Psoas muscle (tissue), 8 donors: ENCODE data around the gene DTNB. TPM values are rescaled to one million over a fixed set of nuclear protein-coding genes. Genes with fewer than 3 reads are reported as not detected.
"Not testable (repeated sequence)": the region's sequence is repeated elsewhere in the genome, so short reads cannot be mapped to it uniquely, and the experiment has no call there.

Source experiments
- ATAC-seq, 4 donors: fragments of 200-7000 bp; cut with Tn5 transposase; one replicate each; pipeline ENCODE4 v1.9.1; 2020; ENCODE audit warnings: moderate library complexity in 3 of 4, mild to moderate bottlenecking in 2 of 4
- DNase-seq, 2 donors: peaks; one replicate each; pipeline ENCODE4 v3.0.0-alpha.2; 2020
- H3K27ac ChIP-seq: fragments of 200-600 bp; one replicate; pipeline ENCODE4 v1.8.0; 2022
- H3K27me3 ChIP-seq, 3 donors: fragments of 200-600 bp in 1 of 3; one replicate each; pipeline versions ENCODE4 v1.6.1 to v1.8.0; 2013 to 2022; ENCODE audit warnings: low read length in 2 of 3, mild to moderate bottlenecking in 2 of 3, moderate library complexity in 1 of 3; ENCODE audit not compliant: insufficient read depth in 3 of 3
- H3K36me3 ChIP-seq, 2 donors: fragments of 200-600 bp in 1 of 2; one replicate each; pipeline versions ENCODE4 v1.6.1 to v1.8.0; 2013 to 2022; ENCODE audit warnings: low read depth in 1 of 2, mild to moderate bottlenecking in 1 of 2, moderate library complexity in 1 of 2; ENCODE audit not compliant: insufficient read depth in 1 of 2
- H3K4me1 ChIP-seq: fragments of 200-600 bp; one replicate; pipeline ENCODE4 v1.8.0; 2022
- H3K4me3 ChIP-seq: fragments of 200-600 bp; one replicate; pipeline ENCODE4 v1.8.0; 2022; ENCODE audit warnings: mild to moderate bottlenecking
- H3K9me3 ChIP-seq: fragments of 200-600 bp; one replicate; pipeline ENCODE4 v1.8.0; 2022
- CTCF ChIP-seq: fragments of 200-600 bp; IDR thresholded peaks from one replicate; pipeline ENCODE4 v1.8.0; 2022; ENCODE audit warnings: antibody characterized with exemption
- WGBS, 3 donors: extraction: QIAGEN DNeasy Blood & Tissue Kit; methylation state at CpG; one replicate each; pipeline versions ENCODE4 v1.1.6 to v1.1.7; 2013; 5-methylcytosine and 5-hydroxymethylcytosine counted together
- intact Hi-C, 2 donors: fragments of 100-400 bp; cut with DNase I; formaldehyde crosslinking; loops; one replicate each; pipeline versions ENCODE4 v1.11.0 to v1.14.2; 2022
- polyA plus RNA-seq, 3 donors: library from polyadenylated mRNA; stranded (reverse); fragments of 200-250 nt; gene quantifications; one replicate each; pipeline ENCODE4 v1.2.3, GENCODE V29; 2013
- total RNA-seq, 4 donors: library from RNA; stranded (reverse); fragmentation: NEBNext Ultra II Directional in 2 of 4; extraction: Animal tissue kit (Norgen Biotek cat#: 25700) in 2 of 4; gene quantifications; one replicate each; pipeline versions ENCODE4 v1.2.1 to v1.2.4, GENCODE V29; 2021 to 2023
- donor health status: healthy with polysubstance abuse.
- donor health status: DM: no; HTN: no; CAD: no; lungs with moderate emphysema.
- donor health status: Bipolar disorder and iron deficiency.
- donor health status: healthy.
- donor health status: DM: yes; HTN: yes; CAD: no.
- donor health status: DM: no; HTN: no; CAD: no.
- donor health status: DM: no; HTN: no; CAD: no.
- donor health status: DM: yes; HTN: yes; CAD: no.

The DTNB gene
- total and polyA plus RNA-seq, 7 donors, result 2.3 to 6.3 (median 4.2) TPM

GRCh38 chr2:25557179-25558036 lies 116.0 kb downstream of the DTNB start:
- no peaks in the 10 kb centered on the region for H3K36me3 ChIP-seq
- intact Hi-C loops, result no loop called here
- no peak for TF ChIP-seq CTCF
- H3K9me3 ChIP-seq, result no peaks in the 10 kb centered on the region
- WGBS, 3 donors, result 75 to 82% (median 78%) methylated on average over 6 of the region's 6 CpGs
- no peaks in the 10 kb centered on the region for H3K4me1 ChIP-seq
- no peaks in the 10 kb centered on the region for H3K27me3 ChIP-seq
- H3K4me3 ChIP-seq, result no peak overlapping the region
- no peak overlapping the region for H3K27ac ChIP-seq
- ATAC-seq (no peak), DNase-seq (no peak)

GRCh38 chr2:25552318-25552717 lies 121.1 kb downstream of the DTNB start:
- no peaks in the 10 kb centered on the region for H3K9me3 ChIP-seq
- no peaks in the 10 kb centered on the region for H3K4me1 ChIP-seq
- no peak for ATAC-seq
- no peak overlapping the region for H3K4me3 ChIP-seq
- 97 to 100% (median 97%) methylated on average over 4 of the region's 4 CpGs for WGBS, 3 donors
- no peak for TF ChIP-seq CTCF
- H3K27me3 ChIP-seq, result no peaks in the 10 kb centered on the region
- no peaks in the 10 kb centered on the region for H3K36me3 ChIP-seq
- DNase-seq, result no peak
- H3K27ac ChIP-seq, result no peak overlapping the region
- intact Hi-C loops, result no loop called here

- Histone ChIP-seq H3K9me3 (no peaks in the 10 kb centered on the region), H3K4me1 (no peaks in the 10 kb centered on the region), H3K27me3 (no peaks in the 10 kb centered on the region), H3K36me3 (no peaks in the 10 kb centered on the region), H3K4me3 (no peak overlapping the region), H3K27ac (no peak overlapping the region)
- no peak for TF ChIP-seq CTCF
- DNase-seq (no peak), ATAC-seq (no peak)
- intact Hi-C loops, result no loop called here
- 69 to 80% (median 72%) methylated on average over 2 of the region's 2 CpGs for WGBS, 3 donors
Observed at GRCh38 chr2:25551316-25551715, 122.1 kb downstream of the DTNB start.

GRCh38 chr2:25549571-25549970 lies 123.8 kb downstream of the DTNB start:
- H3K4me1 ChIP-seq, DNase-seq, H3K27me3 ChIP-seq, H3K9me3 ChIP-seq, H3K4me3 ChIP-seq, intact Hi-C loops, H3K36me3 ChIP-seq, H3K27ac ChIP-seq, ATAC-seq: not testable (repeated sequence)
- 70 to 80% (median 72%) methylated on average over 2 of the region's 2 CpGs for WGBS, 3 donors

GRCh38 chr2:25548601-25549000 lies 124.8 kb downstream of the DTNB start:
- intact Hi-C loops, result no loop called here
- Histone ChIP-seq H3K9me3 (no peaks in the 10 kb centered on the region), H3K4me1 (no peaks in the 10 kb centered on the region), H3K27ac (no peak overlapping the region), H3K36me3 (no peaks in the 10 kb centered on the region), H3K27me3 (no peaks in the 10 kb centered on the region), H3K4me3 (no peak overlapping the region)
- no peak for TF ChIP-seq CTCF
- ATAC-seq (no peak), DNase-seq (no peak)
- WGBS, 3 donors, result 62 to 73% (median 64%) methylated on average over 2 of the region's 2 CpGs
